Calu3 (cell line): ENCODE data around the gene BIN1. TPM values are rescaled to one million over a fixed set of nuclear protein-coding genes. Genes with fewer than 3 reads are reported as not detected.

Experiments
- Bru-seq: library from RNA; stranded (reverse); fragments of 400-500 nt; gene quantifications from one replicate; lab custom pipeline; 2021; lab: Mats Ljungman, UMichigan
- BruChase-seq, 2 experiments: library from RNA; stranded (reverse); fragments of 400-500 nt; gene quantifications; one replicate each; lab custom pipeline; 2021; lab: Mats Ljungman, UMichigan
- BruUV-seq: library from RNA; stranded (reverse); fragments of 400-500 nt; replicated peaks from 2 replicates; lab custom pipeline; 2021; lab: Mats Ljungman, UMichigan
- CTCF ChIA-PET: fragments of 300-600 bp; sonication (Branson Sonifier 250); formaldehyde crosslinking; loops from one replicate; lab custom pipeline; 2022; ENCODE audit warnings: antibody characterized with exemption; lab: Charles Lee
- DNase-seq: peaks from one replicate; pipeline ENCODE4 v3.0.0; 2022
- H3K27ac Mint-ChIP-seq: one replicate; pipeline ENCODE4 v1.8.0; 2022; ENCODE audit warnings: mixed read lengths; ENCODE audit not compliant: unreplicated experiment
- H3K27me3 Mint-ChIP-seq: one replicate; pipeline ENCODE4 v1.8.0; 2022; ENCODE audit warnings: mixed read lengths; ENCODE audit not compliant: unreplicated experiment
- H3K36me3 Mint-ChIP-seq: one replicate; pipeline ENCODE4 v1.8.0; 2022; ENCODE audit warnings: mild to moderate bottlenecking, moderate library complexity, mixed read lengths; ENCODE audit not compliant: insufficient read depth, unreplicated experiment
- H3K4me1 Mint-ChIP-seq: one replicate; pipeline ENCODE4 v1.8.0; 2022; ENCODE audit warnings: mild to moderate bottlenecking, low read depth, mixed read lengths; ENCODE audit not compliant: unreplicated experiment
- H3K4me3 Mint-ChIP-seq: one replicate; pipeline ENCODE4 v1.8.0; 2022; ENCODE audit warnings: mild to moderate bottlenecking, low read depth, moderate library complexity, mixed read lengths; ENCODE audit not compliant: unreplicated experiment
- H3K9me3 Mint-ChIP-seq: one replicate; pipeline ENCODE4 v1.8.0; 2022; ENCODE audit warnings: low read depth, mixed read lengths; ENCODE audit not compliant: unreplicated experiment
- intact Hi-C: fragments of 100-400 bp; cut with micrococcal nuclease; formaldehyde crosslinking; loops from one replicate; pipeline ENCODE4 v1.10.0; 2022; ENCODE audit not compliant: unreplicated experiment
- long read RNA-seq: library from polyadenylated mRNA; stranded (forward); transcript quantifications from one replicate; pipeline ENCODE4 v2.0.0, GENCODE V29; 2022
- total RNA-seq: library from RNA; stranded (reverse); gene quantifications from 2 replicates; pipeline ENCODE4 v1.2.3, GENCODE V29; 2022
- TF ChIP-seq, protein P1 (sequence below): fragments of 200-600 bp; IDR thresholded peaks from one replicate; pipeline ENCODE4 v1.8.0; 2022; ENCODE audit warnings: antibody characterized with exemption; ENCODE audit not compliant: unreplicated experiment

BIN1 gene
- 52.8 and 54.7 TPM in 2 replicates for total RNA-seq
- percentile 51 among the genes with signal in this experiment for Bru-seq, nascent RNA
- BruChase-seq, experiment 1, labeled RNA remaining after a 6-hour chase, result percentile 56 among the genes with signal in this experiment
- percentile 55 among the genes with signal in this experiment for BruChase-seq, experiment 2, labeled RNA remaining after a 2-hour chase
- long read RNA-seq, transcript BIN1-209 (15 exons, 2,293 nt), result minor isoform, 36 of 115 reads
- long read RNA-seq, transcript BIN1-204 (13 exons, 2,074 nt), result minor isoform, 16 of 115 reads
- long read RNA-seq, transcript BIN1-211 (14 exons, 2,143 nt), result major isoform, 37 of 115 reads
- long read RNA-seq, partial matches to known transcripts, result 8 of 115 reads
- long read RNA-seq, other reads (novel, unspliced or antisense), result 18 of 115 reads

GRCh38 chr2:127106991-127107621 lies at the start of gene BIN1:
TSS of gene BIN1 (minus strand) at chr2:127107154. CDS start at chr2:127106943, 211 bp downstream.
- no peaks in the 10 kb centered on the region for H3K9me3 Mint-ChIP-seq
- TF ChIP-seq, protein P1, sequence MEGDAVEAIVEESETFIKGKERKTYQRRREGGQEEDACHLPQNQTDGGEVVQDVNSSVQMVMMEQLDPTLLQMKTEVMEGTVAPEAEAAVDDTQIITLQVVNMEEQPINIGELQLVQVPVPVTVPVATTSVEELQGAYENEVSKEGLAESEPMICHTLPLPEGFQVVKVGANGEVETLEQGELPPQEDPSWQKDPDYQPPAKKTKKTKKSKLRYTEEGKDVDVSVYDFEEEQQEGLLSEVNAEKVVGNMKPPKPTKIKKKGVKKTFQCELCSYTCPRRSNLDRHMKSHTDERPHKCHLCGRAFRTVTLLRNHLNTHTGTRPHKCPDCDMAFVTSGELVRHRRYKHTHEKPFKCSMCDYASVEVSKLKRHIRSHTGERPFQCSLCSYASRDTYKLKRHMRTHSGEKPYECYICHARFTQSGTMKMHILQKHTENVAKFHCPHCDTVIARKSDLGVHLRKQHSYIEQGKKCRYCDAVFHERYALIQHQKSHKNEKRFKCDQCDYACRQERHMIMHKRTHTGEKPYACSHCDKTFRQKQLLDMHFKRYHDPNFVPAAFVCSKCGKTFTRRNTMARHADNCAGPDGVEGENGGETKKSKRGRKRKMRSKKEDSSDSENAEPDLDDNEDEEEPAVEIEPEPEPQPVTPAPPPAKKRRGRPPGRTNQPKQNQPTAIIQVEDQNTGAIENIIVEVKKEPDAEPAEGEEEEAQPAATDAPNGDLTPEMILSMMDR, result no peak
- peak within 1 kb of the TSS; percentile 87 for H3K4me3 Mint-ChIP-seq
- CTCF ChIA-PET, result interaction anchor here (0.6 to 0.8 kb wide), 2 partner anchors 90 to 589 kb away, joined by 3 to 5 read pairs; no protein-coding TSS in a partner anchor
- H3K36me3 Mint-ChIP-seq, result peaks cover 34% of the 10 kb centered on the region
- H3K4me1 Mint-ChIP-seq, result peaks cover 39% of the 10 kb centered on the region
- H3K27me3 Mint-ChIP-seq, result no peaks in the 10 kb centered on the region
- DNase-seq, result peak; percentile 94
- no TSS peak for BruUV-seq
- intact Hi-C loops, result loop anchor here (10.0 kb wide), 1 partner anchor 58 kb away; no protein-coding TSS in a partner anchor
- peak within 1 kb of the TSS; percentile 86 for H3K27ac Mint-ChIP-seq

GRCh38 chr2:127155947-127156346 lies 49.0 kb upstream of the BIN1 start:
- intact Hi-C loops, result no loop called here
- BruUV-seq, result no TSS peak
- CTCF ChIA-PET, result interaction anchor here (0.6 kb wide), 1 partner anchor 1219 kb away, joined by 3 read pairs; no protein-coding TSS in a partner anchor
- Mint-ChIP-seq H3K4me1 (peaks cover 11% of the 10 kb centered on the region), H3K36me3 (no peaks in the 10 kb centered on the region), H3K27me3 (peaks cover 11% of the 10 kb centered on the region), H3K9me3 (no peaks in the 10 kb centered on the region), H3K27ac (no peak overlapping the region), H3K4me3 (no peak overlapping the region)
- DNase-seq, result no peak
- TF ChIP-seq, protein P1, result no peak

- no TSS peak for BruUV-seq
- Mint-ChIP-seq H3K4me1 (peaks cover 11% of the 10 kb centered on the region), H3K27me3 (peaks cover 11% of the 10 kb centered on the region), H3K4me3 (no peak overlapping the region), H3K27ac (no peak overlapping the region), H3K36me3 (no peaks in the 10 kb centered on the region), H3K9me3 (no peaks in the 10 kb centered on the region)
- TF ChIP-seq, protein P1, result no peak
- intact Hi-C loops, result no loop called here
- CTCF ChIA-PET, result interaction anchor here (0.6 to 1.0 kb wide), 2 partner anchors 42 to 1218 kb away, joined by 3 read pairs; no protein-coding TSS in a partner anchor
- no peak for DNase-seq
Observed at GRCh38 chr2:127155028-127155581, 48.2 kb upstream of the BIN1 start.

DNA sequence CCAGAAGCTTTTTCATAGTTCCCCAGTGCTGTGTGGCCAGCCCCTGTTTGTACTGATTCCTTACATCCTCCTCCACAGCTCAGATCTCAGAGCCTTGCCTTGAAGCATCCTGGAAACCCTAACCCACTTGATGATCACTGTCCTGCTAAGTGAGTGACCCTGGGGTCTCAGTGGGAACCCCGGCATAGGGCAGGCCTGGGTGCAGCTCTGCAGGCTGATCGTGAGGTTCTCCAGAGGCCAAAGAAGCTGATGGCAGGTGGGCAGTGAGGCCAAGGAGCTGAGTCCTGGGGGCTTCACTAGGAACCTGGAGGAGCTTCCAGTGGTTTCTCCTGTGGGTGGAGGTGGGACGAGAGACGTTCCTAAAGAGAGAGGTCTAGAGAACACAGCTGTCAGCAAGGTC lies 47.4 kb upstream of the BIN1 start:
- no peaks in the 10 kb centered on the region for H3K36me3 Mint-ChIP-seq
- intact Hi-C loops, result no loop called here
- DNase-seq, result no peak
- CTCF ChIA-PET, result interaction anchor here (1.0 kb wide), 1 partner anchor 43 kb away, joined by 3 read pairs; no protein-coding TSS in a partner anchor
- peaks cover 8% of the 10 kb centered on the region for H3K27me3 Mint-ChIP-seq
- TF ChIP-seq, protein P1, result no peak
- no TSS peak for BruUV-seq
- H3K4me1 Mint-ChIP-seq, result peaks cover 11% of the 10 kb centered on the region
- H3K4me3 Mint-ChIP-seq, result no peak overlapping the region
- no peaks in the 10 kb centered on the region for H3K9me3 Mint-ChIP-seq
- no peak overlapping the region for H3K27ac Mint-ChIP-seq
